HepG2 (cell line): ENCODE results near the gene IER2. TPM values are rescaled to one million over a fixed set of nuclear protein-coding genes. Genes with fewer than 3 reads are reported as not detected.
A peak's percentile ranks its signal among the peaks of the same experiment; 100 is the strongest.

Source experiments
- ADNP ChIP-seq: sonication (generic); formaldehyde crosslinking; IDR thresholded peaks from 2 replicates; pipeline ENCODE4 v1.4.0; 2020; ENCODE audit warnings: missing genetic modification reagents
- BHLHE40 ChIP-seq: IDR thresholded peaks from 2 replicates; pipeline ENCODE4 v1.6.1; 2011; ENCODE audit warnings: low read length, improper control_type of control experiment
- HOXA3 ChIP-seq: sonication (generic); formaldehyde crosslinking; IDR thresholded peaks from 2 replicates; pipeline ENCODE4 v1.5.0; 2020; ENCODE audit warnings: missing genetic modification reagents
- KLF12 ChIP-seq: sonication (generic); formaldehyde crosslinking; IDR thresholded peaks from 2 replicates; pipeline ENCODE4 v1.4.0; 2020; ENCODE audit warnings: missing genetic modification reagents, borderline replicate concordance
- PRMT3 ChIP-seq: sonication (generic); formaldehyde crosslinking; IDR thresholded peaks from 2 replicates; pipeline ENCODE4 v1.8.1; 2022; ENCODE audit warnings: low read depth, mild to moderate bottlenecking, moderate library complexity, missing genetic modification reagents, borderline replicate concordance
- TEAD3 ChIP-seq: optimal IDR thresholded peaks from 2 replicates; pipeline ENCODE3; 2016; ENCODE audit warnings: borderline replicate concordance
- ZMYM4 ChIP-seq: sonication (generic); formaldehyde crosslinking; IDR thresholded peaks from 2 replicates; pipeline ENCODE4 v1.8.1; 2023; ENCODE audit warnings: mild to moderate bottlenecking, missing genetic modification reagents
- ZNF749 ChIP-seq: sonication (generic); formaldehyde crosslinking; IDR thresholded peaks from 2 replicates; pipeline ENCODE4 v1.8.0; 2022; ENCODE audit warnings: mild to moderate bottlenecking, missing genetic modification reagents, moderate library complexity, borderline replicate concordance
- ZNF816 ChIP-seq: sonication (generic); formaldehyde crosslinking; IDR thresholded peaks from 2 replicates; pipeline ENCODE4 v1.8.0; 2022; ENCODE audit warnings: missing genetic modification reagents, mild to moderate bottlenecking, borderline replicate concordance
- polyA plus RNA-seq, 8 experiments: library from polyadenylated mRNA; depleted of rRNA in 3 of 8; stranded (reverse) in 7 of 8; unstranded in 1 of 8; fragments of >200 nt; fragmentation: Illumina TruSeq in 4 of 8; extraction: Trizol in 4 of 8; gene quantifications; 2 replicates each; pipeline versions ENCODE4 v1.2.1 to v1.2.3, GENCODE V29; 2011 to 2016; ENCODE audit warnings: low read depth in 4 of 8, missing spikeins in 1 of 8, mixed read lengths in 1 of 8; ENCODE audit not compliant: insufficient read depth in 1 of 8
- total RNA-seq, 5 experiments: library from RNA; depleted of rRNA; stranded (reverse); fragments of >200 nt; fragmentation: Illumina TruSeq; extraction: Trizol; gene quantifications; 2 replicates each; pipeline ENCODE4 v1.2.3, GENCODE V29; 2016; ENCODE audit warnings: low read depth in 1 of 5
- TF ChIP-seq, protein P1 (sequence below): fragments of 450-650 bp; IDR thresholded peaks from 2 replicates; pipeline ENCODE4 v1.6.1; 2017
- TF ChIP-seq, protein P2 (sequence below): sonication (generic); formaldehyde crosslinking; IDR thresholded peaks from 2 replicates; pipeline ENCODE4 v1.4.0; 2020; ENCODE audit warnings: missing genetic modification reagents
- TF ChIP-seq, protein P3 (sequence below): sonication (generic); formaldehyde crosslinking; IDR thresholded peaks from 2 replicates; pipeline ENCODE4 v1.9.0; 2021; ENCODE audit warnings: missing genetic modification reagents, mild to moderate bottlenecking, borderline replicate concordance
- TF ChIP-seq, protein P4 (sequence below): sonication (generic); formaldehyde crosslinking; IDR thresholded peaks from 2 replicates; pipeline ENCODE4 v1.4.0; 2020; ENCODE audit warnings: missing genetic modification reagents
- TF ChIP-seq, protein P5 (sequence below): sonication (generic); formaldehyde crosslinking; IDR thresholded peaks from 2 replicates; pipeline ENCODE4 v1.8.1; 2023; ENCODE audit warnings: mild to moderate bottlenecking, moderate library complexity, missing genetic modification reagents

Gene IER2
- total and polyA plus RNA-seq, 2 of the 13 experiments (the other 11 are each of a cell fraction or from before 2014, with no cell fraction given) = 10.1 to 14.3 TPM

DNA sequence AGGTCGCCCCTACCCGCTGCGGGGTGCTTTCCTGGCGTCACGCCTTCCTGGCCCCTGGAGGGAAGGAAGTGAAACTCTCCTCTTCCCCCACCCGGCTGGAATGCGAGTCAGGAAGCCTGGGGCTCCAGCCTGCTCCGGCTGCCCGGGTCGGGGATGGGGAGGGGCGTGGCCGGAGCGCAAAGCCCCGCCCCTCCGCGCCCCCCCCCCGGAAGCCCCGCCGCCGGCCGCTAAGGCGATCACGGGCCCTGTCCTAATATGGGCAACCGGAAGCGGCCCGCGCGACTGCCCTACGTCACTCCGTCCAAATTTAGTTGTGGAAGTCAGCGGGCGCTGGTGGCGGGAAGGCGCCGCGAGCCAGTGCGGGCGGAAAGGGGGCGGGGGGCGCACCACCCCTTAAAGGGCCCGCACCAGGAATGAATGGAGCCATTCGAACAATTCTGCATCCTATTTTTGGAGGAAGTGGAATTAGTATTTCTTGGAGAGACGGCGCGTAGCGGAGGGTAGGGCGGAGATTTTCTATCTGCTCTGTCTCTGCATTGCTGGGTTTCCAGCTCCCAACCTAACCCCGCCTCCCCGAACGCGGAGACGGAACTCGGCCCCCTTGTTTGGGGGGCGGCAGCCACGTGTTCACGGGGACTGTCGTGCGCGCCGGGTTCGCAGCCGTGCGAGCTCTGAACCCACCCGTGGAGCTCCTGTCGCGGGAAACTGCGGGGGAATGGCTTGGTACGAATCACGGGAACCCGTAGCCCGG is 1.6 kb downstream of the IER2 start (continued):
- TF ChIP-seq, protein P1, sequence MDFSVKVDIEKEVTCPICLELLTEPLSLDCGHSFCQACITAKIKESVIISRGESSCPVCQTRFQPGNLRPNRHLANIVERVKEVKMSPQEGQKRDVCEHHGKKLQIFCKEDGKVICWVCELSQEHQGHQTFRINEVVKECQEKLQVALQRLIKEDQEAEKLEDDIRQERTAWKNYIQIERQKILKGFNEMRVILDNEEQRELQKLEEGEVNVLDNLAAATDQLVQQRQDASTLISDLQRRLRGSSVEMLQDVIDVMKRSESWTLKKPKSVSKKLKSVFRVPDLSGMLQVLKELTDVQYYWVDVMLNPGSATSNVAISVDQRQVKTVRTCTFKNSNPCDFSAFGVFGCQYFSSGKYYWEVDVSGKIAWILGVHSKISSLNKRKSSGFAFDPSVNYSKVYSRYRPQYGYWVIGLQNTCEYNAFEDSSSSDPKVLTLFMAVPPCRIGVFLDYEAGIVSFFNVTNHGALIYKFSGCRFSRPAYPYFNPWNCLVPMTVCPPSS = no peak
- TF ChIP-seq ZNF749 (no peak), ZNF816 (no peak), HOXA3 (CRISPR knock-in tag) (peak; percentile 75), PRMT3 (CRISPR knock-in tag) (no peak), ADNP (CRISPR knock-in tag) (no peak), BHLHE40 (peak; percentile 37; the same call in 1 of the 2 replicates), KLF12 (CRISPR knock-in tag) (peak; percentile 60; the same call in 1 of the 2 replicates), ZMYM4 (CRISPR knock-in tag) (no peak), TEAD3 (peak; percentile 97)
- TF ChIP-seq, protein P2, sequence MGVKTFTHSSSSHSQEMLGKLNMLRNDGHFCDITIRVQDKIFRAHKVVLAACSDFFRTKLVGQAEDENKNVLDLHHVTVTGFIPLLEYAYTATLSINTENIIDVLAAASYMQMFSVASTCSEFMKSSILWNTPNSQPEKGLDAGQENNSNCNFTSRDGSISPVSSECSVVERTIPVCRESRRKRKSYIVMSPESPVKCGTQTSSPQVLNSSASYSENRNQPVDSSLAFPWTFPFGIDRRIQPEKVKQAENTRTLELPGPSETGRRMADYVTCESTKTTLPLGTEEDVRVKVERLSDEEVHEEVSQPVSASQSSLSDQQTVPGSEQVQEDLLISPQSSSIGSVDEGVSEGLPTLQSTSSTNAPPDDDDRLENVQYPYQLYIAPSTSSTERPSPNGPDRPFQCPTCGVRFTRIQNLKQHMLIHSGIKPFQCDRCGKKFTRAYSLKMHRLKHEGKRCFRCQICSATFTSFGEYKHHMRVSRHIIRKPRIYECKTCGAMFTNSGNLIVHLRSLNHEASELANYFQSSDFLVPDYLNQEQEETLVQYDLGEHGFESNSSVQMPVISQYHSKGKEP = no peak
- TF ChIP-seq, protein P3, sequence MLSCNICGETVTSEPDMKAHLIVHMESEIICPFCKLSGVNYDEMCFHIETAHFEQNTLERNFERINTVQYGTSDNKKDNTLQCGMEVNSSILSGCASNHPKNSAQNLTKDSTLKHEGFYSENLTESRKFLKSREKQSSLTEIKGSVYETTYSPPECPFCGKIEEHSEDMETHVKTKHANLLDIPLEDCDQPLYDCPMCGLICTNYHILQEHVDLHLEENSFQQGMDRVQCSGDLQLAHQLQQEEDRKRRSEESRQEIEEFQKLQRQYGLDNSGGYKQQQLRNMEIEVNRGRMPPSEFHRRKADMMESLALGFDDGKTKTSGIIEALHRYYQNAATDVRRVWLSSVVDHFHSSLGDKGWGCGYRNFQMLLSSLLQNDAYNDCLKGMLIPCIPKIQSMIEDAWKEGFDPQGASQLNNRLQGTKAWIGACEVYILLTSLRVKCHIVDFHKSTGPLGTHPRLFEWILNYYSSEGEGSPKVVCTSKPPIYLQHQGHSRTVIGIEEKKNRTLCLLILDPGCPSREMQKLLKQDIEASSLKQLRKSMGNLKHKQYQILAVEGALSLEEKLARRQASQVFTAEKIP (CRISPR knock-in tag) = no peak
- TF ChIP-seq, protein P4, sequence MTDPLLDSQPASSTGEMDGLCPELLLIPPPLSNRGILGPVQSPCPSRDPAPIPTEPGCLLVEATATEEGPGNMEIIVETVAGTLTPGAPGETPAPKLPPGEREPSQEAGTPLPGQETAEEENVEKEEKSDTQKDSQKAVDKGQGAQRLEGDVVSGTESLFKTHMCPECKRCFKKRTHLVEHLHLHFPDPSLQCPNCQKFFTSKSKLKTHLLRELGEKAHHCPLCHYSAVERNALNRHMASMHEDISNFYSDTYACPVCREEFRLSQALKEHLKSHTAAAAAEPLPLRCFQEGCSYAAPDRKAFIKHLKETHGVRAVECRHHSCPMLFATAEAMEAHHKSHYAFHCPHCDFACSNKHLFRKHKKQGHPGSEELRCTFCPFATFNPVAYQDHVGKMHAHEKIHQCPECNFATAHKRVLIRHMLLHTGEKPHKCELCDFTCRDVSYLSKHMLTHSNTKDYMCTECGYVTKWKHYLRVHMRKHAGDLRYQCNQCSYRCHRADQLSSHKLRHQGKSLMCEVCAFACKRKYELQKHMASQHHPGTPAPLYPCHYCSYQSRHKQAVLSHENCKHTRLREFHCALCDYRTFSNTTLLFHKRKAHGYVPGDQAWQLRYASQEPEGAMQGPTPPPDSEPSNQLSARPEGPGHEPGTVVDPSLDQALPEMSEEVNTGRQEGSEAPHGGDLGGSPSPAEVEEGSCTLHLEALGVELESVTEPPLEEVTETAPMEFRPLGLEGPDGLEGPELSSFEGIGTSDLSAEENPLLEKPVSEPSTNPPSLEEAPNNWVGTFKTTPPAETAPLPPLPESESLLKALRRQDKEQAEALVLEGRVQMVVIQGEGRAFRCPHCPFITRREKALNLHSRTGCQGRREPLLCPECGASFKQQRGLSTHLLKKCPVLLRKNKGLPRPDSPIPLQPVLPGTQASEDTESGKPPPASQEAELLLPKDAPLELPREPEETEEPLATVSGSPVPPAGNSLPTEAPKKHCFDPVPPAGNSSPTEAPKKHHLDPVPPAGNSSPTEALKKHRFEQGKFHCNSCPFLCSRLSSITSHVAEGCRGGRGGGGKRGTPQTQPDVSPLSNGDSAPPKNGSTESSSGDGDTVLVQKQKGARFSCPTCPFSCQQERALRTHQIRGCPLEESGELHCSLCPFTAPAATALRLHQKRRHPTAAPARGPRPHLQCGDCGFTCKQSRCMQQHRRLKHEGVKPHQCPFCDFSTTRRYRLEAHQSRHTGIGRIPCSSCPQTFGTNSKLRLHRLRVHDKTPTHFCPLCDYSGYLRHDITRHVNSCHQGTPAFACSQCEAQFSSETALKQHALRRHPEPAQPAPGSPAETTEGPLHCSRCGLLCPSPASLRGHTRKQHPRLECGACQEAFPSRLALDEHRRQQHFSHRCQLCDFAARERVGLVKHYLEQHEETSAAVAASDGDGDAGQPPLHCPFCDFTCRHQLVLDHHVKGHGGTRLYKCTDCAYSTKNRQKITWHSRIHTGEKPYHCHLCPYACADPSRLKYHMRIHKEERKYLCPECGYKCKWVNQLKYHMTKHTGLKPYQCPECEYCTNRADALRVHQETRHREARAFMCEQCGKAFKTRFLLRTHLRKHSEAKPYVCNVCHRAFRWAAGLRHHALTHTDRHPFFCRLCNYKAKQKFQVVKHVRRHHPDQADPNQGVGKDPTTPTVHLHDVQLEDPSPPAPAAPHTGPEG (CRISPR knock-in tag) = no peak
- TF ChIP-seq, protein P5, sequence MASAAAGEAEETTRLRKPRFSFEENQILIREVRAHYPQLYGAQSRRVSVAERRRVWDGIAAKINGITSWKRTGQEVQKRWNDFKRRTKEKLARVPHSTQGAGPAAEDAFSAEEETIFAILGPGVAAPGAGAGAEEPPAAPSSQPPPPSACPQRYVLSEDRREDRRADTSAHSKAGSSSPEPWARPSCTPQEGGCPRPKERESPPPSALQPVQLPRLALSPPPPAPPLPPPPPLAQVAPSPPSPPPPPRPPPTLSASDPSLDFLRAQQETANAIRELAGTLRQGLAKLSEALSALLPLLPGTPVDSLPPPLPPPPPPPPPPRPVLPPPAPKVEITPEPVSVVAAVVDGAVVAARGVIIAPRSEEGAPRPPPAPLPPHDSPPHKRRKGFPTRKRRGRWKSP (CRISPR knock-in tag) = 0 out of 2 replicates have a peak, but pooled peaks have one; percentile 12
